CD4-positive, alpha-beta T cell (primary cell): ENCODE results near the gene ADAD2. TPM values are rescaled to one million over a fixed set of nuclear protein-coding genes. Genes with fewer than 3 reads are reported as not detected.

ENCODE experiments used
- ATAC-seq: fragments of 200-7000 bp; cut with Tn5 transposase; one replicate; pipeline ENCODE4 v1.10.0; 2022; ENCODE audit warnings: mild to moderate bottlenecking; ENCODE audit not compliant: poor library complexity
- CTCF ChIA-PET: fragments of 350-600 bp; sonication (Branson Sonifier 250); formaldehyde crosslinking; loops from one replicate; lab custom pipeline; 2021; ENCODE audit warnings: antibody characterized with exemption, inconsistent platforms; lab: Charles Lee
- POLR2A ChIA-PET: fragments of 350-600 bp; sonication (Branson Sonifier 250); formaldehyde crosslinking; loops from one replicate; lab custom pipeline; 2021; ENCODE audit warnings: antibody characterized with exemption, inconsistent platforms; lab: Charles Lee
- DNase-seq, 14 experiments: peaks; one replicate each; pipeline ENCODE4 v3.0.0-alpha.2; 2013 to 2020; ENCODE audit warnings: mixed read lengths in 2 of 14
- H3K27ac ChIP-seq, 2 donors: one replicate each; pipeline versions ENCODE4 v1.5.1 to v1.7.0; 2013; ENCODE audit warnings: low read length in 2 of 2, low read depth in 1 of 2, mild to moderate bottlenecking in 1 of 2
- H3K27me3 ChIP-seq, 2 experiments: 1 replicate in 1 of 2; 2 replicates in 1 of 2; pipeline versions ENCODE4 v1.6.1 to v1.7.0; 2013; ENCODE audit warnings: low read length in 2 of 2, control low read depth in 1 of 2, mild to moderate bottlenecking in 1 of 2, moderate library complexity in 1 of 2; ENCODE audit not compliant: insufficient read depth in 2 of 2, control insufficient read depth in 1 of 2
- H3K36me3 ChIP-seq: one replicate; pipeline ENCODE4 v1.6.1; 2013; ENCODE audit warnings: low read length, control low read depth; ENCODE audit not compliant: insufficient read depth
- H3K4me1 ChIP-seq: one replicate; pipeline ENCODE4 v1.6.1; 2013; ENCODE audit warnings: low read length, control low read depth; ENCODE audit not compliant: insufficient read depth
- H3K4me3 ChIP-seq: one replicate; pipeline ENCODE4 v1.5.1; 2013; ENCODE audit warnings: mild to moderate bottlenecking, low read length, moderate library complexity
- H3K9me3 ChIP-seq, 2 experiments: 1 replicate in 1 of 2; 2 replicates in 1 of 2; pipeline versions ENCODE4 v1.6.1 to v1.7.0; 2013; ENCODE audit warnings: low read length in 2 of 2, mild to moderate bottlenecking in 2 of 2, control low read depth in 1 of 2, moderate library complexity in 1 of 2; ENCODE audit not compliant: control insufficient read depth in 1 of 2, insufficient read depth in 1 of 2
- H3K27ac Mint-ChIP-seq: one replicate; pipeline ENCODE4 v1.8.0; 2020; ENCODE audit warnings: mixed read lengths
- H3K27me3 Mint-ChIP-seq: one replicate; pipeline ENCODE4 v1.8.0; 2021; ENCODE audit warnings: mixed read lengths
- H3K36me3 Mint-ChIP-seq: one replicate; pipeline ENCODE4 v1.8.0; 2021; ENCODE audit warnings: low read depth, mixed read lengths
- H3K4me1 Mint-ChIP-seq: one replicate; pipeline ENCODE4 v1.8.0; 2021; ENCODE audit warnings: low read depth, mixed read lengths
- H3K4me3 Mint-ChIP-seq: one replicate; pipeline ENCODE4 v1.8.0; 2020; ENCODE audit warnings: mild to moderate bottlenecking, mixed read lengths
- H3K9me3 Mint-ChIP-seq: one replicate; pipeline ENCODE4 v1.8.0; 2020; ENCODE audit warnings: mixed read lengths
- CTCF ChIP-seq: fragments of 200-600 bp; IDR thresholded peaks from one replicate; pipeline ENCODE4 v1.8.0; 2022; ENCODE audit warnings: antibody characterized with exemption, mild to moderate bottlenecking
- intact Hi-C, 2 experiments: fragments of 100-400 bp; cut with DNase I in 1 of 2; cut with micrococcal nuclease in 1 of 2; formaldehyde crosslinking; loops; one replicate each; pipeline versions ENCODE4 v1.15.1 to v1.9.0; 2023 to 2025; cut with DNase I, micrococcal nuclease
- total RNA-seq, 174 experiments: library from RNA in 2 of 174; stranded (reverse) in 2 of 174; gene quantifications; one replicate each; pipeline ENCODE4 v1.2.3 and lab custom pipeline; 2021 to 2026

The ADAD2 gene
- total RNA-seq, 2 experiments from 2014 or later, result 0.59 TPM; not detected in 1

GRCh38 chr16:84227548-84227947, 36.6 kb downstream of the ADAD2 start:
- intact Hi-C loops, result no loop called here
- Histone ChIP-seq H3K27me3 (peaks cover 2 to 5% of the 10 kb centered on the region in 2 experiments), H3K27ac (no peak overlapping the region), H3K9me3 (no peaks in the 10 kb centered on the region), H3K36me3 (no peaks in the 10 kb centered on the region), H3K4me1 (no peaks in the 10 kb centered on the region), H3K4me3 (no peak overlapping the region)
- DNase-seq, result no peak
- Mint-ChIP-seq H3K4me1 (no peaks in the 10 kb centered on the region), H3K4me3 (no peak overlapping the region), H3K36me3 (no peaks in the 10 kb centered on the region), H3K9me3 (no peaks in the 10 kb centered on the region), H3K27me3 (peaks cover 27% of the 10 kb centered on the region), H3K27ac (no peak overlapping the region)
- no peak for ATAC-seq
- ChIA-PET CTCF (no interaction called here), POLR2A (no interaction called here)
- no peak for TF ChIP-seq CTCF

- DNase-seq, result peak in 1 of 14 experiments; percentile 18
- Mint-ChIP-seq H3K9me3 (no peaks in the 10 kb centered on the region), H3K36me3 (no peaks in the 10 kb centered on the region), H3K4me1 (no peaks in the 10 kb centered on the region), H3K27me3 (peaks cover 27% of the 10 kb centered on the region), H3K4me3 (no peak overlapping the region), H3K27ac (no peak overlapping the region)
- Histone ChIP-seq H3K4me1 (no peaks in the 10 kb centered on the region), H3K4me3 (no peak overlapping the region), H3K9me3 (no peaks in the 10 kb centered on the region), H3K36me3 (no peaks in the 10 kb centered on the region), H3K27ac (no peak overlapping the region), H3K27me3 (peaks cover 2 to 5% of the 10 kb centered on the region in 2 experiments)
- ChIA-PET CTCF (no interaction called here), POLR2A (no interaction called here)
- TF ChIP-seq CTCF, result no peak
- intact Hi-C loops, result no loop called here
- no peak for ATAC-seq
These were observed 37.4 kb downstream of the ADAD2 start for GRCh38 chr16:84228256-84228838.

- H3K27ac Mint-ChIP-seq, result no peak overlapping the region
- no peak for ATAC-seq
- CTCF ChIA-PET, result no interaction called here
These were observed 38.5 kb downstream of the ADAD2 start for GRCh38 chr16:84229471-84229870.

More at GRCh38 chr16:84229471-84229870, 38.5 kb downstream of the ADAD2 start:
- H3K36me3 ChIP-seq, result no peaks in the 10 kb centered on the region
- no peak for DNase-seq
- Mint-ChIP-seq H3K4me1 (no peaks in the 10 kb centered on the region), H3K27me3 (peaks cover 27% of the 10 kb centered on the region), H3K4me3 (no peak overlapping the region), H3K9me3 (no peaks in the 10 kb centered on the region), H3K36me3 (no peaks in the 10 kb centered on the region)
- no peak overlapping the region for H3K4me3 ChIP-seq
- TF ChIP-seq CTCF, result no peak
- H3K27ac ChIP-seq, result no peak overlapping the region
- peaks cover 5% of the 10 kb centered on the region in 2 experiments for H3K27me3 ChIP-seq
- H3K4me1 ChIP-seq, result no peaks in the 10 kb centered on the region
- POLR2A ChIA-PET, result no interaction called here
- intact Hi-C loops, result no loop called here
- H3K9me3 ChIP-seq, result no peaks in the 10 kb centered on the region
